Bone marrow (tissue), 2 donors: ENCODE measurements around the gene SNX22.
"Not testable (repeated sequence)": the region's sequence is repeated elsewhere in the genome, so short reads cannot be mapped to it uniquely, and the experiment has no call there.

Experiments
- DNase-seq, 2 donors: peaks; one replicate each; lab custom pipeline; 2025; lab: John Stamatoyannopoulos, UW

Gene SNX22

GRCh38 chr15:64151727-64152506 is at the start of gene SNX22:
Gene SNX22 (plus strand): TSS chr15:64151731. CDS start chr15:64151776, 45 bp downstream.
- no peak for DNase-seq

DNA sequence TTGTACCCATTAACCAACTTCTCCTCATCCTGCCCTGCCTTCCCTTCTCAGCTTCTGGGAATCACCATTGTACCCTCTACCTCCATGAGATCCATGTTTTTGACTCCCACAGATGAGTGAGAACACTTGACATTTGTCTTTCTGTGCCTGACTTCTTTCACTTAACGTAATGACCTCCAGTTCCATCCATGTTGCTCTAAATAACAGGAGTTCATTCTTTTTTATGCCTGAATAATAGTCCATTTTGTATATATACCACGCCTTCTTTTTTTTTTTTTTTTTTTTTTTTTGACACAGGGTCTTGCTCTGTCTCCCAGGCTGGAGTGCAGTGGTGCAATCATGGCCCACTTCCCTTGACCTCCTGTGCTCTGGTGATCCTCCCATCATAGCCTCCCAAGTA is 49.0 kb upstream of the SNX22 start:
- no peak for DNase-seq

- DNase-seq: peak in 1 of 2 donors; percentile 62
Measured at GRCh38 chr15:64105113-64105704, 46.3 kb upstream of the SNX22 start.

- DNase-seq: no peak
Measured at GRCh38 chr15:64107337-64107736, 44.2 kb upstream of the SNX22 start.

DNA sequence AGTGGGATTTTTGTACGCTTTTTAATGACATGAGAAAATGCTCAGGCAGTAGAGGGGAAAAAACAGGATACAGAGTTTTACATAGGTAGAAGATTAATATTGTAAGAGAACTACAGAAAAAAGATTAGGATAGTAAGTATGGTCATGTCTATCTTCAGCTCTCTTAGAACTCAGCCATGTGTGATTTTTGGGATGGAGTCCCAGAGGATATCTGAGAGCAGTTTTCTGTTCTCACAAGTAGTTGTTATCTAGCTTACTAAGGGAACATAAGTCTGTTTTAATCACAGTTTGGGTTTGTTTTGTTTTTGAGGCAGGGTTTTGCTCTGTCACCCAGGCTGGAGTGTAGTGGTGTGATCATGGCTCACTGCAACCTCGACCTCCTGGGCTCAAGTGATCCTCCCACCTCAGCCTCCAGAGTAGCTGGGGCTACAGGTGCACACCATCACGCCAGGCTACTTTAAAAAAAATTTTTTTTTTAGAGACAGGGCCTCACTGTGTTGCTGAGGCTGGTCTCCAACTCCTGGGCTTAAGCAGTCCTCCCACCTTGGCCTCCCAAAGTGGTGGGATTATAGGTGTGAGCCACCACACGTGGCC is 41.3 kb upstream of the SNX22 start:
- DNase-seq: not testable (repeated sequence)

DNA sequence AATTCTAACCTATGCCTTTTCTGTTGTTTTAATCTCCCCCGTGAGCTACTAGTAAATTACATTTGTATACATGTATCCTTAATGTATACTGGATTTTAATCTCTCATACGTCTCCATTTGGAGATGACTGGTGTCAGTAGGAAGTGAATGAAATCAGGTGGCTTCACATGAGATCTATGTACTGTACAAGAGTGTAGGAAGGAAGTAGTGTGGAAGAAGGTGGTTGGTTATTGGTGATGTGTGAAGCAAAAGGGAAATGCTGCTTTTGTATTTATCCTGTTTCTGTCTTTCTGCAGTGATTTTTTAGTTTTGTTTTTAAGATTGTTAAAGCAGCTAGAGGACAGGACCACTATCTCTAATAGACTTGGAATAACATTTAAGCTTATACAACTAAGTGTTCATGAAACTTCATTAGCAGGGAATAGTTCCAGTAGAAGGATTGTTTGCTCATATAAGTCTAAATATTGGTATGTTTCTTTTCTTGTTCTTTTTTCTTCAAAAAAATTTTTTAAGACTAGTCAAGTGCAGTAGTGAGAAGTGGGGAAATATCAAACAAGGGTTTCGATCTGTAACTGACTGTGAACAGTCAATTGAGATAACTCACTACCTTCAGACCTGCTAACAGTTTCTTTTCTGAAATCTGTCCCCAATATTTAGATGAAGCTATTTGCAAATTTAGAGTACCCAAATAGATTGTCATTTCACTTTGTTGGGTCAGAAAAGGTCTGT is 40.4 kb upstream of the SNX22 start:
- DNase-seq: no peak

- no peak for DNase-seq
Measured at GRCh38 chr15:64111679-64112050, 39.9 kb upstream of the SNX22 start.

GRCh38 chr15:64112073-64112772 is 39.3 kb upstream of the SNX22 start:
- no peak for DNase-seq

DNA sequence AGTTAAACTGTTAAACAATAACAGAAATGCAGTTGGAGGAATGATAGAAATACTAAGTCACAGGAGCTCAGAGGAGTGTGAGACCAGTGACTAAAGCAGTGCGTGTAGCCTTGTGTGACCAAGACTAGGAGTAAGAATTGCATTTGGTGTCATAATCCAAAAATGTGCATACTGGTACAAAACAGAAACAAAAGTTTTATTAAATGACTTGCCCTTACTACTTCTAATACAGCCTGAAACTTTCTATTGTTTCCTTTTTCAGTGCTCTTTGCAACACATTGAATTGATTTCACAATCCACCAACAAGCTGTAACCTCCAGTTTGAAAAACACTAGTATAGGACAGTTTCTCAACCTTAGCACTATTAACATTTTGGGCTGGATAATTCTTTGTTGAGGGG is 38.6 kb upstream of the SNX22 start:
- no peak for DNase-seq

DNA sequence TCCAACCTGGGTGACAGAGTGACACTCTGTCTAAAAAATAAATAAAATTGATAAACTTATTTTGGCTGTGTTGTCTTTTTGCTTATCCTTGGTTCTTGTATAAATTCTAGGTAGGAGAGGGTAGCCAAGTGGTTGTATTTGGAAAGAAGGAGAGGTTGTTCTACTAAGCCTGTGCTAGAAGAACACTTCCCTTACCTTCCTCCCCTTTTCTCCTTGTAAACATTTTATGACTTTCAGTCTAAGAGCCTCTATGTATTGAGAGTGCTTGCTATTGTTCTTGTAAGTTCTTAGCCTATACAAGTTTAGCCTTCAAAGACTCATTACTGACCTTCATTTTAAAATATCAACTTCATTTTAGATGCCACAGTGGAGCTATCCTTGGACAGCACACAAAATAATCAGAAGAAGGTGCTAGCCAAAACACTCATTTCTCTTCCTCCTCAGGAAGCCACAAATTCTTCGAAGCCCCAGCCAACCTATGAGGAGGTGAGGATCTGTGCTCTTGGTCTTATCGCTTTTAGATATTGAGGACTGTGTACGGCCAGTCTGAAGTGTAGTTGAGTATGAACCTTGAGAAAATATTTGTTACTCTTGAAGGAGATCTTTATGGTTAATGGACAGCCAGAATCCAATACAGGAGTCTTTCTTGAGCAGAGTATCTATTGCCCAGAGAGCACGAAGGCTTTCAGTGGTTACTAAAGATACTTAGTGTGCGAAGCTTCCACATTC is 33.6 kb upstream of the SNX22 start:
- DNase-seq: no peak

DNA sequence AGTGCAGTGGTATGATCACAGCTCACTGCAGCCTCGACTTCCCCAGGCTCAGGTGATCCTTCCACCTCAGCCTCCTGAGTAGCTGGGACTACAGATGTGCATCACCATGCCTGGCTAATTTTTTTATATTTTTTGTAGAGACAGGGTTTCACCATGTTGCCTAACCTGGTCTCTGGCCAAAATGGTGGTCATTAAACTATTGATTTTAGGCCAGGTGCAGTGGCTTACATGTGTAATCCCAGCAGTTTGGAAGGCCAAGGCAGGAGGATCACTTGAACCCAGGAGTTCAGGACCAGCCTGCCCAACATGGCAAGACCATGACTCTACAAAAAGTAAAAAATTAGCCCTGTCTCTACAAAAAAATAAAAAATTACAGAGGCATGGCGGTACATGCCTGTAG is 31.2 kb upstream of the SNX22 start:
- not testable (repeated sequence) for DNase-seq

DNA sequence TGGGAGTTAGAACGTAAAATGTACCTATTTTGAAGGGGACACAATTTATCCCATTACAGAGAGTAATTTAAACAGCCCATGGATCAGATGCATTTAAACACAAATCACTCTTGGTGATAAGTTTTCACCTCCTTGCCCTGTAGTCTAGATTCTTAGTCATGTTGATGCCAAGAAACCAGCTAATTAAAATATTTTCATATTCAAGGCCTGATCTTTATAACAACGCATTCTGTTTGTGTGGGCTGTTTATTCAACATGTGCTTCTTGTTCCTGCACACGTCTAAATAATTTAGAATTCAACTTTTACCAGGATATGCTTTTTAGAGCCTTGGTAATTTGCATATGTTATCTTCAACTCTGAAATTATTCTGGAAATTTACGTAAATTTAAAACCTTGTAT is 29.9 kb upstream of the SNX22 start:
- DNase-seq: no peak

DNA sequence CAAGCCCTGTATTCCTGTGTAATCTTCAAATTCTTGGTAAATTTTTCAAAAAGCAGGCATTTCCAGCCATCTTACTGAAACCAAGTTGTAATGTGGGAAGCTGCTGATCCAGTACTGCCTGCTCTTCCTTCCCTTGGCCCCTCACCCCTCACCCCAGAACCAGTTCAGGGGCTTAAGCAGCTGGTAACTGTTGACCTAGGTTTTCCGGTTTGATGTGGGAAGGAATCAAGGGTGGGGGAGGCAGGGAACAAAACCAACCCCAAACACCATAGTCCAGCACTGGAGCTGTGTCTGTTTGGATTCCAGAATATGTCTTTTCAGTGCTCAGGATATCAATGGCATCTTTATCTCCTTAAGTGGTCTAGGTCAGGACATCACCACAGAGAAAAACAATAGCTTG is 29.1 kb upstream of the SNX22 start:
- no peak for DNase-seq

DNA sequence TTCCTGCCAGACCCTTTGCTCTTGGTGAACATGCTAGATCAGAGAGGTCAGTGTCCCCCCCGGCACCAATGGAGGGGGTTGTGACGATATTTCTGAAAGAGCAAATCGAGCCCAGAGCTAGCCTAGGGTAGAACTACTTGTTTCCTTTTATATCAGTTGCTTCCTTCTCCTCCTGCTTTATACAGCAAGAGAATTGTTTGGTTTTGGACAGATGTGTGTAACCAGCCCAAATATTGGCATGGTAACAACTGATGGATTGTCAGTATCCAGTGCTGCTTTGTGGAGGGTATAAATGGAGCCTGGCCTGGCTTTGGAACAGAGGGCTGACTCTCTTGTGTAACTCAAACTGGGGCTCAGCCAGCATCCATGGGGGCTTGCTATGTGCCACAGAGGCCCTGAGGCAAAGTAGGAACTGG is 28.6 kb upstream of the SNX22 start:
- no peak for DNase-seq

- no peak for DNase-seq
Measured at GRCh38 chr15:64125978-64126377, 25.6 kb upstream of the SNX22 start.

DNA sequence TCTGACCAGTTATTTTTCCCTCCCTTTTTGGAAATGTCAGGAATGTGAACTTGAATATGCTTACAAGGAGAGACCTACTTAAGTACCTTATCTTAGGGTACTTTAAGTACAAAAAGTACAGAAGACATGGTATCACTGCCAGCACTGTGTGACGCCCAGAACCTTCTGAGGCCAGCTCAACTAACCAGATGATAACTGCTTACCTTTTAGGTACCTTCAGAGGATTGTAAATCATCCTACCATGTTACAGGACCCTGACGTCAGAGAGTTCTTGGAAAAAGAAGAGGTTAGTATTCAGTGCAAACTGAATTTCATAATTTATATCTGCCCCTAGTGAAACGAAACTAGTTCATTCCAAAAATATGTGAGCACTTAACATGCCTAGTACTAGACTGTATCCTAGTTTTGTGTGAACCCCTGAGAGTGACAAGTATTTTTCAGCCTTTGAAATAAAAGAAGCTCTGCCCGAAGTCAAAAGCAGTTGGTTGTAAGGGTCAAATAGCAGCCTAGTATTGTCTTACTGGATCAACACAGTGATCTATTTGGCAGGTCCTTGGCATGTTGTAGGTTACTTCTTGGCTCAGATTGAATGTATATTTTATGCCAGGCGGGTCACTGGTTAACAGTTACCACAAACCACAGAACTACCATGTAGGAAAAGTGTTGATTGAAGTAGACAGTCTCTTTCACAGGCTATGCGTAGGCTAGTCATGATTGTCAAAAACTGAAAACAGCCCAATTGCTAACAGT is 23.8 kb upstream of the SNX22 start:
- no peak for DNase-seq

DNA sequence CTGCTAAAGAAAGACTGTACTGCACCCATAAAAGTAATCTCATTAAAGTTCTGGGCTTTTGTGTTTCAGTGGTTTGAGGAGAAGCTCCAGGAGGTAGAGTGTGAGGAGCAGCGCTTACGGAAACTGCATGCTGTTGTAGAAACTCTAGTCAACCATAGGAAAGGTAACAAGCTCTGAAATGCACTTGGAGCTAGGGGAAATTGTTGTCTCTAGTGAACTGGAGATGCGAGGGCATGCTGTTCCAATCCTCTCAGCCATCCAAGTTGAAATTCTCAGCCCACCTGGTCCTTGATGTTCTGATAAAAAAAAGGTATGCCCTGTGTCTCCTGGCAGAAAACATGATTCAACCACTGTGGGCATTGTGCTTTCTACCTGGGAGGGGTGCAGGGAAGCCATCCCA is 21.4 kb upstream of the SNX22 start:
- DNase-seq: no peak

- DNase-seq: no peak
Measured at GRCh38 chr15:64131547-64131946, 20.0 kb upstream of the SNX22 start.

GRCh38 chr15:64132217-64132616 is 19.3 kb upstream of the SNX22 start:
- no peak for DNase-seq

GRCh38 chr15:64133623-64134344 is 17.7 kb upstream of the SNX22 start:
- no peak for DNase-seq
